ENCODE measurements around the gene CIC.

CIC gene

DNA sequence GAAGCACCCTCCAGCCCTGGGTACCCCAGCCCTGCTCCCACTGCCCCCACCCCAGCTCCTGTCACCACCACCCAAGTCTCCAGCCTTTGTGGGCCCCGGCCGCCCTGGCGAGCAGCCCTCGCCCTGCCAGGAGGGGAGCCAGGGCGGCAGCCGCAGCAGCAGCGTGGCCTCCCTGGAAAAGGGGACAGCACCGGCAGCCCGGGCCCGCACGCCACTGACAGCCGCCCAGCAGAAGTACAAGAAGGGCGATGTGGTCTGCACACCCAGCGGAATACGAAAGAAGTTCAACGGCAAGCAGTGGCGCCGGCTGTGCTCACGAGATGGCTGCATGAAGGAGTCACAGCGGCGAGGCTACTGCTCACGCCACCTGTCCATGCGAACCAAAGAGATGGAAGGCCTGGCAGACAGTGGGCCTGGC lies 3.9 kb downstream of the CIC start:
- no peak for DNase-seq (ENCODE audit: low spot score)
- TF ChIP-seq, protein P1, sequence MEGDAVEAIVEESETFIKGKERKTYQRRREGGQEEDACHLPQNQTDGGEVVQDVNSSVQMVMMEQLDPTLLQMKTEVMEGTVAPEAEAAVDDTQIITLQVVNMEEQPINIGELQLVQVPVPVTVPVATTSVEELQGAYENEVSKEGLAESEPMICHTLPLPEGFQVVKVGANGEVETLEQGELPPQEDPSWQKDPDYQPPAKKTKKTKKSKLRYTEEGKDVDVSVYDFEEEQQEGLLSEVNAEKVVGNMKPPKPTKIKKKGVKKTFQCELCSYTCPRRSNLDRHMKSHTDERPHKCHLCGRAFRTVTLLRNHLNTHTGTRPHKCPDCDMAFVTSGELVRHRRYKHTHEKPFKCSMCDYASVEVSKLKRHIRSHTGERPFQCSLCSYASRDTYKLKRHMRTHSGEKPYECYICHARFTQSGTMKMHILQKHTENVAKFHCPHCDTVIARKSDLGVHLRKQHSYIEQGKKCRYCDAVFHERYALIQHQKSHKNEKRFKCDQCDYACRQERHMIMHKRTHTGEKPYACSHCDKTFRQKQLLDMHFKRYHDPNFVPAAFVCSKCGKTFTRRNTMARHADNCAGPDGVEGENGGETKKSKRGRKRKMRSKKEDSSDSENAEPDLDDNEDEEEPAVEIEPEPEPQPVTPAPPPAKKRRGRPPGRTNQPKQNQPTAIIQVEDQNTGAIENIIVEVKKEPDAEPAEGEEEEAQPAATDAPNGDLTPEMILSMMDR (IDR thresholded peaks at IDR 0.05; ENCODE audit: borderline replicate concordance, control extremely low read depth, extremely low read depth, insufficient read depth, missing control alignments): no peak
- in situ Hi-C loops (cut with MboI; ENCODE audit: low sequenced_read_pairs, unreplicated experiment): no loop called here

DNA sequence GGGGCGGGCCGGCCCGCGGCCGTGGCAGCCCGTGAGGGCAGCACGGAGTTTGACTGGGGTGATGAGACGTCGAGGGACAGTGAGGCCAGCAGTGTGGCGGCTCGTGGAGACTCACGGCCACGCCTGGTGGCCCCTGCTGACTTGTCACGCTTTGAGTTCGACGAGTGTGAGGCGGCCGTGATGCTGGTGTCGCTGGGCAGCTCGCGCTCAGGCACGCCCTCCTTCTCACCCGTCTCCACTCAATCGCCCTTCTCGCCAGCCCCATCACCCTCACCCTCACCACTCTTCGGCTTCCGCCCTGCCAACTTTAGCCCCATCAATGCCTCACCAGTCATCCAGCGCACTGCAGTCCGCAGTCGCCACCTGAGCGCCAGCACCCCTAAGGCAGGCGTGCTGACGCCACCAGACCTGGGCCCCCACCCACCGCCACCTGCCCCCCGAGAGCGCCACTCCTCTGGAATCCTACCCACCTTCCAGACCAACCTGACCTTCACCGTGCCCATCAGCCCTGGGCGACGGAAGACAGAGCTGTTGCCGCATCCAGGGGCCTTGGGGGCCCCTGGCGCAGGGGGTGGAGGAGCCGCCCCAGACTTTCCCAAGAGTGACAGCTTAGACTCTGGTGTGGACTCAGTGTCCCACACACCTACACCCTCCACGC lies 4.5 kb downstream of the CIC start:
- no peak for DNase-seq (ENCODE audit: low spot score)
- in situ Hi-C loops (cut with MboI; ENCODE audit: low sequenced_read_pairs, unreplicated experiment): no loop called here
- TF ChIP-seq, protein P1 (IDR thresholded peaks at IDR 0.05; ENCODE audit: borderline replicate concordance, control extremely low read depth, extremely low read depth, insufficient read depth, missing control alignments): no peak

DNA sequence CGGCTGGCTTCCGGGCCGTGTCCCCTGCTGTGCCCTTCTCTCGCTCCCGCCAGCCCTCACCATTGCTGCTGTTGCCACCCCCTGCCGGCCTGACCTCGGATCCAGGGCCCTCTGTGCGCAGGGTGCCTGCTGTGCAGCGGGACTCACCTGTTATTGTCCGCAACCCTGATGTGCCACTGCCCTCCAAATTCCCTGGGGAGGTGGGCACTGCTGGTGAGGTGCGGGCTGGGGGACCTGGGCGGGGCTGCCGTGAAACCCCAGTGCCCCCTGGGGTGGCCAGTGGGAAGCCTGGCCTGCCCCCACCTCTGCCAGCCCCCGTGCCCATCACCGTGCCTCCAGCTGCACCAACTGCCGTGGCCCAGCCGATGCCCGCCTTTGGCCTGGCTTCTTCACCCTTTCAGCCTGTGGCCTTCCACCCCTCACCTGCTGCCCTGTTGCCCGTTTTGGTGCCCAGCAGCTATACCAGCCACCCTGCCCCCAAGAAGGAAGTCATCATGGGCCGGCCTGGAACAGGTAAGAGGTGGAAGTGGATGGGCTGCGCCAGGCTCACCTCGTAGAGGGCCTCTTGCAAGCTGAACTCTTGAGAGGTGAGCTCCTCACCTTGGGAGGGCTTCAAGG lies 5.1 kb downstream of the CIC start:
- in situ Hi-C loops (cut with MboI; ENCODE audit: low sequenced_read_pairs, unreplicated experiment): no loop called here
- TF ChIP-seq, protein P1 (IDR thresholded peaks at IDR 0.05; ENCODE audit: borderline replicate concordance, control extremely low read depth, extremely low read depth, insufficient read depth, missing control alignments): no peak
- no peak for DNase-seq (ENCODE audit: low spot score)

DNA sequence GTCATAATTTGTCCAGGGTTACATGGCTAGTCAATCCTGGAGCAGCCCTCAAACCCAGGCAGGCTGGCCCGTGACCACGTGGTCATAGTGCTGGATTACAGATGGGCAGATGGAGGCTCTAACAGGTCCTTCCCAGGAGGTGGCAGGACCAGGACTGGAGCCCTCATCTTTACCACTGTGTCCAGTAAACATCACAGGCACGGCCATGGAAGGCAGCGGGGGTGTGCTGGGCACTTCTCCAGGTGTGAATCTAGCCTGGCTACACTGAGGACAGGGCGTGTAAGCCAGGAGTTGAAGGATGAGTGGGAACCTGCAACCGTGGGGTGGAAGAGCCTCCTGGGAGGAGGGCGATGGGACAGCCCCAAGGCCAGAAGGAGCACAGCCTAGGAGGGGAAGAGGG lies 6.1 kb downstream of the CIC start:
- TF ChIP-seq, protein P1 (IDR thresholded peaks at IDR 0.05; ENCODE audit: borderline replicate concordance, control extremely low read depth, extremely low read depth, insufficient read depth, missing control alignments): no peak
- in situ Hi-C loops (cut with MboI; ENCODE audit: low sequenced_read_pairs, unreplicated experiment): no loop called here
- DNase-seq (ENCODE audit: low spot score): no peak

DNA sequence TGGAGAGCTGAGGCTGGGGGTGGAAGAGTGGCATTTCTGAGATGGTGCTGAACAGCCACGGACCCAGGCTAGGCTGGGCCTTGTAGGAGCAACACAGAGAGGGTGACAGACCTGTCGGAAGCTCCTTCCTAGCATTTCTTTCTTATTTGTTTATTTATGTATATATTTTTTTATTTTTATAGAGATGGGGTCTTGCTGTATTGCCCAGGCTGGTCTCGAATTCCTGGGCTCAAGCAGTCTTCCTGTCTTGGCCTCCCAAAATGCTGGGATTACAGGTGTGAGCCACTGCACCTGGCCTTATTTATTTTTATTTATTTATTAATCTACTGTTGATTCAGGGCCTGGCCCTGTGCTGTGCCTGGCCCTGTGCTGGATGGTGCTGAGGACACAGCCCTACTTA lies 6.5 kb downstream of the CIC start:
- DNase-seq (ENCODE audit: low spot score): no peak
- in situ Hi-C loops (cut with MboI; ENCODE audit: low sequenced_read_pairs, unreplicated experiment): no loop called here
- TF ChIP-seq, protein P1 (IDR thresholded peaks at IDR 0.05; ENCODE audit: borderline replicate concordance, control extremely low read depth, extremely low read depth, insufficient read depth, missing control alignments): no peak

DNA sequence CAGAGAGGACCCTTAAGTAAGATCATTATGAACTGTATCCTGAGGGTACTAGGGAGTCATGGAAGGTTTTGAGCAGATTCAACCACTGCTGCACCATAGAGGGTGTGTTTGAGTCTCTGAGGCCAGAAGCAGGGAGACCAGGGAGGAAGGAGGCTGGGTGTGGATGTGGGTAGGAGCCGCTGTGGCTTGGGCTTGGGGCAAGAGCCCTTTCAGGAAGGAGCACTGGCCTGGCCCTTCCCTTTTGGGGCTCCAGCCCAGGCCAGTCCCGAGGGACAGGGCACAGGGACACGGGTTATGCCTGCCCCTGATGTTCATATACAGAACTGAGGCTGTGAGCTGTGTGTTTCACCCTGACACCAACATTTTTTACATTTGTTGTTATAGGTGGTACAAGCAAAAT lies 7.2 kb downstream of the CIC start:
- DNase-seq (ENCODE audit: low spot score): no peak
- in situ Hi-C loops (cut with MboI; ENCODE audit: low sequenced_read_pairs, unreplicated experiment): no loop called here
- TF ChIP-seq, protein P1 (IDR thresholded peaks at IDR 0.05; ENCODE audit: borderline replicate concordance, control extremely low read depth, extremely low read depth, insufficient read depth, missing control alignments): no peak

All from GM13976 (cell line).